HG03066 (cell line): Measurements from ENCODE around the gene NDUFS6.
"Not testable (repeated sequence)": the region's sequence is repeated elsewhere in the genome, so short reads cannot be mapped to it uniquely, and the experiment has no call there.

ENCODE experiments used
- ATAC-seq: cut with Tn5 transposase; IDR thresholded peaks from one replicate; pipeline ENCODE4 v1.9.1; 2021; ENCODE audit warnings: low read depth; ENCODE audit not compliant: unreplicated experiment

NDUFS6 gene

DNA sequence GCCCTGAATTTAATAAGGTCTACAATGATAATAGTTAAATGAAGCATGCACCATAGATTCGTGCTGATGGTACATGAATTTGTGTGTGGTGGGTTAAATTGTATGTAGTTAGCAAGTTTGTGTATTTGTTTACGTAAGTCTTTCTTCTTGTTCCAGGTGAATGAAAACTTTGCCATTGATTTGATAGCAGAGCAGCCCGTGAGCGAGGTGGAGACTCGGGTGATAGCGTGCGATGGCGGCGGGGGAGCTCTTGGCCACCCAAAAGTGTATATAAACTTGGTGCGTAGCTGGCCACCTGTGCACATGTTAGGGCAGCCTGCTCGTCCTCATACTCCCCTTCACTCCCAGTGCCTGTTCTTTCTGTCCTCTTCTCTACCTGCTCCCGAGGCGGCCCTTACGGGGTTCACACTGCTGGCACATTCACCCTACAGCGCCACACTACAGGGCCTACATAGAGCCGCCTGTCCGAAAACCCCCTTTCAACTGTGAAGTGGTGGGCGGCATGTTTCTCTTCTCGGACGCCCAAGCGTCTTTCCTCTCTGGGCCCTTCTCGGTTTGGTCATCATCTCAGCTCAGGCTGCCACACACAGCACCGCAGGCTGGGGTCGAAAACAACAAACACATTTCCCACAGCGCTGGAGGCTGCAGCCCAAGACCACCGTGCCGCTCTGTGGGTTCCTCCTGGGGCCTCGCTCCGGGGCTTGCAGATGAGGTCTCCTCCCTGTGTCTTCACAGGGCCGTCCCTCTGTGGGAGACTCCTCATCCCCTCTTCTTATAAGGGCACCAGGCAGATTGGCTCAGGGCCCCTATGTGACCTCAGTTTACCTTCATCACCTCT is 13.2 kb downstream of the NDUFS6 start:
- ATAC-seq = no peak

DNA sequence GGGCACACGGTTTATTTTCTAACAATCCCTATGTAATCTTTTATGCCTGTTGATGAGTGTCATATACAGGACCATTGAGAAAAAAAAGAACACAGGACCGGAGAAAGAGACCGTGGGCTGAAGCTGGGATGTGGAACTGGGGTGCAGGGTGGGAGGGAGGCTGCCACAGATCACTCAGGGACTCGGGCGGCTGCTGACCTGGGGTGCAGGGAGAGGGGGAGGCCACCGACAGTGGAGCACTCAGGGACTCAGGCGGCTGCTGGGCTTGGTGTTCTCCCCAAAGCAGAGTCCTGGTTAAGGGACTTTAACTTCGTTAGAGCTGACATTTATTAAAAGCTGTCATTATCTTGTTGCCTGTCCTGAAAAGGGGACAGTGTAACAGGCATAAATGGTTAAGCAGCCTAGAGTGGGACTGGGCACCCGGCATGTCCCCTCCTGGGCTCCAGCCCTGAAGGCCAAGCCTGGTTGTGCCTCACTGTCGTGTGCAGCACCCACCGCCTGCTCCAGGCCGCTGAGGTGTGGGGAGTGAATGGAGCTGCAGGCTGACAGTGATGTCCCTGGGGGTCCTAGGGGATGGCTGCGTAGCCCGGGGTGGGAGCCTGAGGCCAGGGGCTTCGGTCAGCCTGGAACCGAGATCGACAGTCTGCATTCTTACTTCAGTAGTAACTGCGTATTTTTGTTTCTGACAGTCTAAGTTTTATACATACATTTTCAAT is 14.0 kb downstream of the NDUFS6 start:
- ATAC-seq = no peak

DNA sequence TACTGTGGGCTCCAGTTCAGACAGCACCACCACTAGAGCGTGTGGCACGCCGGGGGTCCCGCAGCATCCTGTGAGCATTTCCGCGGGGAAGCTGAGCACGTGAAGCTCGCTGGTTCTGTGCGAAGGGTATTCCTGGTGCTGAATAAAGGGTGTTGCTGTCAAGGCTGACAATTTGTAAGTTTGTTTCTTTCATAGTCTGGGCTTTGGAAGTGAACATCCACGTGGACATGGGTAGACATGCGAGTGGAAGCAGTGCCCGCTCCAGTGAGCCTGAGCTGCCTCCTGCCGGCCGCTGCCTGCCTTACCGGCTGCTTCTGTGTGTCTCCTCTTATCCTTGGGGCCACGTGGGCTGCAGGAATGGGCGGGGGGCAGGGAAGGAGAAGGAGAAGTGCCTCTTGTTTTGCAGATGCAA is 14.7 kb downstream of the NDUFS6 start:
- no peak for ATAC-seq

DNA sequence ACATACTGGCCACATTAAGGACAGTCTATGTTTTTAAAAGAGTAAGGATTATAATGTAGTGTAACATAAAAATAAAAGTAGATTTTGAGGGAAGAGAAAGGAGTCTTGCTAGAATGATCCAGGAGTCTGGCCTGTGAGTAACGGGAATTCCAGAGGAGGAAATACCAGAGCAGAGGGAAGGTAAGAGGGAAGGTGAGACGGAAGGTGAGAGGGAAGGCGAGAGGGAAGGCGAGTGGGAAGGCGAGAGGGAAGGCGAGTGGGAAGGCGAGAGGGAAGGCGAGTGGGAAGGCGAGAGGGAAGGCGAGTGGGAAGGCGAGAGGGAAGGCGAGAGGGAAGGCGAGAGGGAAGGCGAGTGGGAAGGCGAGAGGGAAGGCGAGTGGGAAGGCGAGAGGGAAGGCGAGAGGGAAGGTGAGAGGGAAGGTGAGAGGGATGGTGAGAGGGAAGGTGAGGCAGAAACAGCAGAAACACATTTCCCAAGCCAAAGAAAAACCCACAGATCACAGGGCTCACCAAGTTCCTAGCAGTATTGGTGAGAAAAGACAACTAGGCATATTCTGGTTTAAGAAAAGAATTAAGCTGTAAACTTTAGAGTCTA is 15.4 kb downstream of the NDUFS6 start:
- not testable (repeated sequence) for ATAC-seq

DNA sequence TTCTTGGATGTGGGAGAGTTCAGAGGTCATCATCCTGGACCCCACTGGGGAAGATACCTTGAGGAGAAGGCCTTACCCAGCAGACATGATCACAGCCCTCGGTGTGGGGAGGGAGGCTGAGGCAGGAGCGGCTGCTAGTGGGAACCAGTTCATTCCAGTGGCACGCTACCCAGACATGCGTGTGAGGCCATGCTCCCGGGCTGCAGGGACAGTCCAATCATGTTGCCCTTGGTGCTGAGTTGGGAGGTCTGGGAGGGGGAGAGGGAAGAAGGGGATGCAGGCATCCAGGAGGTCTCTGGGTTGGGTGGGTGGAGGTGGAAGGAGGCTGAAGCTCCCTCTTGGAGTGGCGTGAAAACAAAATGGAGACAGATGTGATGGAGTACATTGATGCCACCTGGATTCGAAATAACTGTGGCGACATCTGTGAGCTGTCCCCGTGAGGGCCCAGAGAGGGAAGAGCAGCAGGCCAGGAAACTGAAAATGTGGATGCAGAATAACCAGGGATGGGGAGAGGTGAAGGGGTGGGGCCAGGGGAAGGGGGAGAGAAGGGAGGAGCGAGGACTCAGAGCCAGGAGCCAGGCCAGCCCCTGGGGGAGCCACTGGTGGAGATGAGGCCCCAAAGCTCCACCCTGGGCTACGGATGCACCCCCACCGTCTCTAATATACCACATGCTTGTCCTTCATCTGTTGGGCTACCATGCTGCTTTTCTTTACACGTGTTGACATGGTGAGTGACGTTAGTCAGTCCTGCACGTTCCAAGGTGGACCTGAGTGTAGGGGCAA is 16.2 kb downstream of the NDUFS6 start:
- no peak for ATAC-seq

DNA sequence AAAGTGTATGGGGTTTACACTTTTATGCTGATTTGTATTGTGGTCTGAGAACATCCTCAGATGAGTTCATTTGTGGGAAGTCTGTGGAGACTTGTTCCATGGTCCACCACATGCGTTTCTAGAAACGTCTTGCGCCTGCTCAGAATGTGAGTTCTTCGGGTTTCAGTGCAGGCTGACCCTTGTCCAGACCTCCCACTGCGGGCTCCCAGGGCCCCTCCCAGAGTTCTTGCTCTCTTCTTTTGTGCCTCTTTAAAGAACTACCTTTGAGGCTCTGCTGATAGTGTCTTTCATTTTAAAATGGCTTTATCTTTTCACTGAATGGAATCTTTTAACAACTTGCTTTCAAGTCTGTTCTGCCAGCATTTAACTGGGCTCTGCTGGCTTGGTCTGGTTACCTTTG is 17.6 kb downstream of the NDUFS6 start:
- ATAC-seq = no peak

DNA sequence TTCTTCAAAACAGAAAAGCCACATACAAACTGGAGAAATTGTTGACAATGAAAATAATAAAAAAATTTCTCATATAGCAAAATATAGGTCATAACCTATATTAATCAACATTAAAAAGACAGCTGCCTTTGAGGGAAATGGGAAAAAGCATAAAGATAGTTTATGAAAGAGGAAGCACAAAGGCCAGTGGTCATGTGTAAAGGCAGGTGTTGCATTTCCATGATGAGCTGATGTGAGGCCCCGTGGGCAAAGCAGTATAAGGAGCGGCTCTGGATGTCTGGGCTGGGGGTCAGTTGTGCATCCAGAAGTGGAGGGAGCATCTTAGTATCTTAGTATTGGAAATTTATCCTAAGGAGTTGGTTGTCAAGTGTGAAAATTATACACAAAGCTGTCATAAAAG is 18.3 kb downstream of the NDUFS6 start:
- ATAC-seq = no peak

DNA sequence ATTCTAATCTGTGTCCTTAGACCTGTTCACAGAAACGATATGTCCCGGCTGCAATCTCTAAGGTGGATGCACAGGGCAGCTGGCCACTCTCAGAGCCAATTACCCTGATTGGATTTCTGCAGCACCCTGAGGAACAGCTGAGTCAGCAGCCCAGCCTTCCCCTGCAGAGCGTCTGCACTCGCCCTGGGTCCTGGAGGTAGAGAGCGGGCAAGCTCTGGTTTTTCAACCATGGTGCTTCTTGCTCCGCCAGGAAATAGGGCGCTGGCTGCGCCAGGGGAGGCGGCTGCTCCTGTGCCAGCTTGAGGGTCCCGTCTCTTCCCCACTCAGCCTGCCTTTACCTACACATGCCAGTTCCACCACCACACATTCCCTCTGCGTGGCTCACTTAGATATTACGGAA is 19.2 kb downstream of the NDUFS6 start:
- no peak for ATAC-seq

DNA sequence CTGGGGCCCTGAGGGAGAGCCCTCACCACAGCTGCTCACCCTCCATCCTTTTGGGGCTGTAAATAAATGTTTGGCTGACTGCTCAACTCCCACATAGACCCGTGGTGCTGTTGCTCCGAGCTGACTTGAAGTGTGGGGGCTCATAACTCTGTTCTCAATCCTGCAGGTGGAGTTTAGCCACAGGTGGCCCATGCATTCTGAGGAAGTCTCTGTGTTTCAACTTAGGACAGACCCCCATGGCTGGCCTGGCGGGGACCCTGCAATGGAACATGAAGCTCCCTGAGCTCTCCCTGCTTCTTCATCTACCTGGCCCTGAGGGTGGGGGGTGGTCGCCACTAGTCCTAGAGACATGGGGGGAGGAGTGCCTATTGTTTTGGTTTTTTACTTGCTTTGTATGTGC is 19.7 kb downstream of the NDUFS6 start:
- ATAC-seq = no peak

DNA sequence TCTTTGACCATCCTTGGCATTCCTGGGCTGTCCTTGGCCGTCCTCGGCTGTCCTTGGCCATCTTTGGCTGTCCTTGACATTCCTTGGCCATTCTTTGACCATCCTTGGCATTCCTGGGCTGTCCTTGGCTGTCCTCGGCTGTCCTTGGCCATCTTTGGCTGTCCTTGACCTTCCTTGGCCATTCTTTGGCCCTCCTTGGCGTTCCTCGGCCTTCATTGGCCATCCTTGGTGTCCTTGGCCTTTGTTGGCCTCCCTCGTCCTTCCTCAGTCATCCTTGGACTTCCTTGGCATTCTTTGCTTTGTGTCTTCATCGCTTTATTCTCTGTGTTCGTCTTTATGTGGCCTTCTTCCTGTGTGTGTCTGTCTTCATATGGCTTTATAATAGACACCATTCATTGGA is 20.7 kb downstream of the NDUFS6 start:
- ATAC-seq = no peak

DNA sequence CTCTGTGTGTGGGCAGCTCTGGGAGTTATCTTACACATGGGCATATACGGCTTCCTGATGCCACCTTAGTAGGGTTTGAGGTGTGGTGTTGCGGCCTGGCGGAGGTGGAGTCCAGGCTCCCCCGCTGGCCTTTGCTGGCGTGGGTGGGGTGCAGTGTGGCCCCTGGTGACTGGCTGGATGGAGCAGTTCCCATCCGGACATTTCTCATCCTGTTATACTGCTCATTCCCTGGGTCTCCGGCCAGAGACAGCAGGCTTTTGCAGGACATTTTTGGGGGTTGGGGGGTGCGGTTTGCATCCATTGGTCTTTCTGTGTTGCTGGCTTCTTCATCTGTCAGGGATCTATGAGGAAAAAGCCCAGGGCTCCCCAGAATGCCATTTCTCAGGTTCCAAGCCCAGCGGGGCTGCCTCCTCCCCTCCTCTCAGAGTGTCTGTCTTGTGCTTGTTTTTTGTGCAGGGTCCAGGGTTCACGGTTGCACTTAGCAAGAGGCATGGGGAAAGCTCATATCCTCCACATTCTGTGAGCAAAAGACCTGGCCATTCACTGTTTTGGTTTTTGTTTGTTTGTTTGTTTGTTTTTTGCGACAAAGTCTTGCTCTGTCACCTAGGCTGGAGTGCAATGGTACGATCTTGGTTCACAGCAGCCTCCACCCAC is 22.3 kb downstream of the NDUFS6 start:
- no peak for ATAC-seq

DNA sequence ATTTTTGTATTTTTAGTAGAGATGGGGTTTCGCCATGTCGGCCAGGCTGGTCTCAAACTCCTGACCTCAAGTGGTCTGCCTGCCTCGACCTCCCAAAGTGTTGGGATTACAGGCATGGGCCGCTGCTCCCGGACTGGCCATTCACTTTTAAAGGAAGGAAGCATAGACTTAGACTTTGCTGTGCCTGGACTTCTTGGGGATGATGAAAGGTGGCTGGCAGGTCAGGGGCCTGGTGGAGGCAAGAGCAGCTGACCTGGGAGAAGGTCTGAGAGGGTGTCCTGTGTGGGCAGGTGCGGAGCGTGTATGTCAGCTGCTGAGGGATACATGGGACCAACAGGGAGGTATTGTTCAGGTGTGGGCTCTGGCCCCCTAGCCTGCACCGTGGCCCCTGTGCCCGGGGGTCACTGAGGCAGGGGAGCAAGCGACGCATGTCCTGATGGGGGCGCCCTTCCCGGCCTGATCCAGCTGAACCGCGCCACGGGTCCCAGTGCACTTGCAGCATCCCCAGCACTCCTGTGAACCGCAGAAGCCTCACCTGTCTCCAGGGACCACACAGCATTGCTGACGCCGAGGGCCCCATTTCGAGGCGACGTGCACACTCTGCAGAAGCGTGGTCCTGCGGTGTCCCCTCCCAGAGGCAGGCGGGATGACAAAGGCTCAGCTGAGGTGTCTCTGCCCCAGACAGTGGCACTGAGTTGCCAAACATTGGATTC is 23.1 kb downstream of the NDUFS6 start:
- ATAC-seq = no peak

DNA sequence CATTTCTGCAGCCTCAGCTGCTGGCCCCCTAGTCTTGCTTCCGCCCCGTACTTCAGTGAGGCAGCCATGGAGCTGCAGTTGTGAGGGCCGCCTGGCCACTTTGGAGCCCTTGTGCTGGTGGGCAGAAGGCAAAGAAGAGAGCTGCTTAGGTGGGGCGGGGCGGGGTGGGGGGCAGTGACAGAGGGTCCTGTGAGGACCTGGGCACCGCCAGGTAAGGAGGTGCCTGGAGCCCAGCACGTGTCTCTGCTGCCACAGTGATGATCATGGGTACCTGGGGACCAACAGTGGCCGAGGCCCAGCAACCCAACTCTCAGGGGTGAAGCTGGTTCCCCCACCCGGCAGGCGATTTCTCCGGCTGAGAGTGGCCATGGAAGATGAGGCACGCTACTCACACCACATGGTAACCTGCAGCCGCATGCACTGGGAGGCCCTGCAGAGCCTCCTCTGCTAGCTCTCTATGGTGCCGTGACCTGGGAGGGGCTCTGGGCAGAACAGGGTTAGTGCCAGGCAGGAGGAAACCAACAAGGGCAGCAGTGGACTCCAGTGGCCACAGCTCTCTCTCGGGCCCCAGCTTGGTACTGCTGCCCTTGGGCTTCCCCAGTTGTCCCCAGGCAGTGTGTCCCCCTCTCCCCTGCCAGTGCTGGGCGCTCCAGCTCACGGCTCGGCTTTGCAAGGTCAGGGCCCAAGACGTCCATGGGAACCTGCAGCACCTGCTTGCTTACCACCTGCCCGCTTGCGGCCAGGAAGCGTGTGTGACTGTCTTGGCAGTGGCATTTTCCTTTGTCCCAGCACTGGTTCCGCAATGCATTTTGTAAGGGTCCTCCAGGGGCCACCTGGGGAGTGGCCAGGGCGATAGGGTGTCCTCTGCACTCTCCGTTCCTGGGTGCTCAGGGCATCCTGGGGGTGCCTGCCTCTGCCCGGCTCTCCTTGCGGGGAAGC is 24.0 kb downstream of the NDUFS6 start:
- no peak for ATAC-seq

DNA sequence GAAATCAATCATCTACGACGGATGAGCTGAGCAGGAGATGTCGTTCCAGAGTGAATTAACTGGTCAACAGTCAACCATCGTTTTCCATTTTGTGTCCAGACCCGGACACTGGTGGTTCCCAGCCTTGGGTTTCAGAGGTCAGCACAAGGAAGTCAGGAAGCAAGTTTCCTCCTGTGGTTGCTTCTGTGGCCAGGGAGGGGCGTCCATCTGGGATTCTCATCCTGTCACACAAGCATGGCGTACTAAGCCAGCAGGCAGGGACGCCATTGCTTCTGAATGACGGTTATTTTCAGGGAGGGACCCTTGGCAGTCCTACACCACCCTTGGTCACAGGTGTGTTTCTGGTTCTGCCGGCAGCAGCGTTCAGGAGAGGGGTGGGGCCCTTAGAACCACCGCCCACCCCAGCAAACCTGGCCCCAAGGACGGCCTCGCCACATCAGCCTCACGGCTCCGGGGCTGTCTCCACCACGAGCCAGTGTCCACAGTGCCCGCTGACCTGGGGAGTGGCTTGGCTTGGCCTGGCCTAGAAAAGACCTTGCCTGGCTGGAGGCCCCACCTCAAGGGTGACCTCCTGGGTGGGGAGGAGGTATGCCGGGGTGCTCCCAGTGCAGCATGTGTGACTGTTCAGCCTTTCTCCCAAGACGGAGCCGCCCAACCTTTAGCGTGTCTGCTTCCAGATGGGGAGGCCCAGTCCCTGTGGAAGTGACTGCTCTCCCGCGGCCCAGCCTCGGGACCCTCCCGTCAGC is 25.2 kb downstream of the NDUFS6 start:
- no peak for ATAC-seq

DNA sequence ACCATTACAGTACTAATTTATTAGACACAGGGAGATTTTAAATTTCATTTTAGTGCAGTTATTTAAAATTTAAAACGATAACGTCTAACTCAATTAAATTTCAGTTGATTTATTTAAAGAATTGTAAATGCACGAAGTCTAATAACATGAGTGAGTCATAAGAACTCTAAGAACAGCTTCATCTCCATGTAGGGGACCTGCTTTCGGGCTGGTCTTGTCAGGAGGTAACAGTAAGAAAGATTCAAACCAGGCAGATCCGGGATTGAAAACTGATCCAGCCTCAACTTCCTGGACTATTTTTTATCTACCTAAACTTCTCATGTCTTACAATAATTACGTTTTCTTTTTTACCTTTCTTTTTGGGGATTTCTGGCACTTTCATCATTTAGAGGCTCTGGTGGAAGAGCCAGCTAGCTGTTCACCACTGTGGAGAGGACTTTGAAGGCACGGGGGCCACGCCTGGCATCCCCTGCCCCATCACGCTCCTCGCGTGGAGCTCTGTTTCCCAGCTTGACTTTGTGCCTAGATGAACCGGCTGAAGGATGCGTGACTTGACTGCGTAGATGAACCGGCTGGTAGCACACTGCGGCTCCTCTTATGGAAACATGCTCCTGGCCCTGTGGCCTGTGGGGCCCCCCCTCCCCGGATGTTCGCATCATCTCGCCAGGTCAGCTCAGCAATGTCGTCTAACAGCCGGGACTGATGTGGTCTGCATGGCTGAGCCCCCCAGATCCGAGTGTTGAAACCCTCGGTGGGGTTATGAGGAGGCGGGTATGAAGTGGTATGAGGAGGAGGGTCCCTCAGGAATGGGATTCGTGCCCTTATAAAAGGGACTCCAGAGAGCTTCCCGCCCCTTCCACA is 26.0 kb downstream of the NDUFS6 start:
- no peak for ATAC-seq

DNA sequence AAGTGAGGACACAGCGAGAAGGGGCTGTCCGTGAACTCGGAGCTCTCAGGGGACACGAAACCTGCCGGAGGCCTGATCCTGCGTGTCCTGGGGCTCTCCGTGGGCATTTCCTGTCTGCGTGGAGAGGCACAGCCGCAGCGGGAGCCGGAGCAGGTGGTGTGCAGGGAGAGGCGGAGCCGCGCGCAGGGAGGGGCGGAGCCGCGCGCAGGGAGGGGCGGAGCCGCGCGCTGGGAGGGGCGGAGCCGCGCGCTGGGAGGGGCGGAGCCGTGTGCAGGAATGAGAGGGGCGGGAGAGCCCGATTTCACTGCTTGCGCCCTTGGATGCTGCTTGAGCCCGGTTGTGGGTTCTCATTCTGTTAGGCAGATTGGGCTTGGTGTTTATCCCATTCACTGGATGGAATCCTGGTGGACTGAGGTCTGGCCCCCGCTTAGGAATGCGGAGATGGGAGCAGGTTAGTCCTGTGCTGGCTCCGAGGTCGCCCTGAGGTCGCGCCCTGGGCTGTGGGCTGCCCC is 26.7 kb downstream of the NDUFS6 start:
- ATAC-seq = no peak
